Measurements from ENCODE around the gene TRPM4.

GRCh38 chr19:49141352-49141751, 16.2 kb upstream of the TRPM4 start:
- TF ChIP-seq CTCF (IDR thresholded peaks at IDR 0.05) (no peak), POLR2A (IDR thresholded peaks at IDR 0.05) (no peak)

Data from esophagus squamous epithelium (tissue), 4 donors.